ENCODE data around the gene GALNT2. TPM values are rescaled to one million over a fixed set of nuclear protein-coding genes. Genes with fewer than 3 reads are reported as not detected.

Gene GALNT2
- total RNA-seq, 1 experiment from 2014 or later, result 152 TPM

DNA sequence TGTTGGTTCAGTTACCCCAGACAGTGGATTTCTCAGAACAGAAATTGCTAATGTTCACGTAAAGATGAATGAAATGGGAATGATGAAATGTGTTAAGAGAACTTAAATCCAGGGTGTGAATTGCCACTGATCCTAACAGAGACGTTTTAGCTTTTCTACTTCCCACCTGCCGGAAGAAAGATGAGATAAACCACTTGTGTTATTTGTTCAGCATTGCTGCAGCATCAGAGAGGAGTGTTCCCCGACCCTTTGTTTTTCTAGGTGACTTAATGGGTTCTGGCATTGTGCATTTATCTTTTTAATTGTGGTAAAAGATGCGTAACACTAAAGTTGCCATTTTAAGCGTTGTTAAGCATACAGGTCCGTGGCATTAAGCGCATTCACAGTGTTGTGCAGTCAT is 122.3 kb downstream of the GALNT2 start:
- Histone ChIP-seq H3K27ac (ENCODE audit: low read length) (no peak overlapping the region), H3K4me3 (ENCODE audit: low read depth in 2 of 2, low read length in 2 of 2) (no peak overlapping the region), H3K9me3 (ENCODE audit: control insufficient read depth, insufficient read depth, low read depth, low read length) (no peaks in the 10 kb centered on the region), H3K27me3 (ENCODE audit: control insufficient read depth, insufficient read depth, low read length) (no peaks in the 10 kb centered on the region), H3K4me1 (ENCODE audit: control insufficient read depth, insufficient read depth, low read length) (peaks cover 22% of the 10 kb centered on the region), H3K36me3 (ENCODE audit: control insufficient read depth, insufficient read depth, low read length) (no peaks in the 10 kb centered on the region; the same call in 1 of the 2 replicates)
- DNase-seq (ENCODE audit: low read depth, low spot score) (no peak), ATAC-seq (no peak)
- ChIA-PET CTCF (no interaction called here), POLR2A (no interaction called here)
- TF ChIP-seq, protein P1, sequence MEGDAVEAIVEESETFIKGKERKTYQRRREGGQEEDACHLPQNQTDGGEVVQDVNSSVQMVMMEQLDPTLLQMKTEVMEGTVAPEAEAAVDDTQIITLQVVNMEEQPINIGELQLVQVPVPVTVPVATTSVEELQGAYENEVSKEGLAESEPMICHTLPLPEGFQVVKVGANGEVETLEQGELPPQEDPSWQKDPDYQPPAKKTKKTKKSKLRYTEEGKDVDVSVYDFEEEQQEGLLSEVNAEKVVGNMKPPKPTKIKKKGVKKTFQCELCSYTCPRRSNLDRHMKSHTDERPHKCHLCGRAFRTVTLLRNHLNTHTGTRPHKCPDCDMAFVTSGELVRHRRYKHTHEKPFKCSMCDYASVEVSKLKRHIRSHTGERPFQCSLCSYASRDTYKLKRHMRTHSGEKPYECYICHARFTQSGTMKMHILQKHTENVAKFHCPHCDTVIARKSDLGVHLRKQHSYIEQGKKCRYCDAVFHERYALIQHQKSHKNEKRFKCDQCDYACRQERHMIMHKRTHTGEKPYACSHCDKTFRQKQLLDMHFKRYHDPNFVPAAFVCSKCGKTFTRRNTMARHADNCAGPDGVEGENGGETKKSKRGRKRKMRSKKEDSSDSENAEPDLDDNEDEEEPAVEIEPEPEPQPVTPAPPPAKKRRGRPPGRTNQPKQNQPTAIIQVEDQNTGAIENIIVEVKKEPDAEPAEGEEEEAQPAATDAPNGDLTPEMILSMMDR (IDR thresholded peaks at IDR 0.05), result no peak
- TF ChIP-seq TCF7L2 (IDR thresholded peaks at IDR 0.05; ENCODE audit: low read depth, low read length), result no peak
- in situ Hi-C loops (cut with HindIII; ENCODE audit: low pct_unique_long_range_greater_than_20kb, low sequenced_read_pairs) (no loop called here), intact Hi-C loops (cut with micrococcal nuclease; ENCODE audit: unreplicated experiment) (no loop called here)
- no TSS peak for BruUV-seq (replicated peaks)

- peaks cover 21% of the 10 kb centered on the region for H3K4me1 ChIP-seq (ENCODE audit: control insufficient read depth, insufficient read depth, low read length)
- TF ChIP-seq, protein P1 (IDR thresholded peaks at IDR 0.05), result no peak
- TF ChIP-seq, protein P2, sequence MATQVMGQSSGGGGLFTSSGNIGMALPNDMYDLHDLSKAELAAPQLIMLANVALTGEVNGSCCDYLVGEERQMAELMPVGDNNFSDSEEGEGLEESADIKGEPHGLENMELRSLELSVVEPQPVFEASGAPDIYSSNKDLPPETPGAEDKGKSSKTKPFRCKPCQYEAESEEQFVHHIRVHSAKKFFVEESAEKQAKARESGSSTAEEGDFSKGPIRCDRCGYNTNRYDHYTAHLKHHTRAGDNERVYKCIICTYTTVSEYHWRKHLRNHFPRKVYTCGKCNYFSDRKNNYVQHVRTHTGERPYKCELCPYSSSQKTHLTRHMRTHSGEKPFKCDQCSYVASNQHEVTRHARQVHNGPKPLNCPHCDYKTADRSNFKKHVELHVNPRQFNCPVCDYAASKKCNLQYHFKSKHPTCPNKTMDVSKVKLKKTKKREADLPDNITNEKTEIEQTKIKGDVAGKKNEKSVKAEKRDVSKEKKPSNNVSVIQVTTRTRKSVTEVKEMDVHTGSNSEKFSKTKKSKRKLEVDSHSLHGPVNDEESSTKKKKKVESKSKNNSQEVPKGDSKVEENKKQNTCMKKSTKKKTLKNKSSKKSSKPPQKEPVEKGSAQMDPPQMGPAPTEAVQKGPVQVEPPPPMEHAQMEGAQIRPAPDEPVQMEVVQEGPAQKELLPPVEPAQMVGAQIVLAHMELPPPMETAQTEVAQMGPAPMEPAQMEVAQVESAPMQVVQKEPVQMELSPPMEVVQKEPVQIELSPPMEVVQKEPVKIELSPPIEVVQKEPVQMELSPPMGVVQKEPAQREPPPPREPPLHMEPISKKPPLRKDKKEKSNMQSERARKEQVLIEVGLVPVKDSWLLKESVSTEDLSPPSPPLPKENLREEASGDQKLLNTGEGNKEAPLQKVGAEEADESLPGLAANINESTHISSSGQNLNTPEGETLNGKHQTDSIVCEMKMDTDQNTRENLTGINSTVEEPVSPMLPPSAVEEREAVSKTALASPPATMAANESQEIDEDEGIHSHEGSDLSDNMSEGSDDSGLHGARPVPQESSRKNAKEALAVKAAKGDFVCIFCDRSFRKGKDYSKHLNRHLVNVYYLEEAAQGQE (IDR thresholded peaks at IDR 0.05; ENCODE audit: insufficient read depth in 1 of 2, low read depth in 2 of 2, low read length in 1 of 2), result no peak
- TF ChIP-seq TCF7L2 (IDR thresholded peaks at IDR 0.05; ENCODE audit: low read depth, low read length) (no peak), SIN3A (IDR thresholded peaks at IDR 0.05; ENCODE audit: borderline replicate concordance, insufficient read depth, low read depth, low read length) (no peak), POLR2AphosphoS5 (IDR thresholded peaks at IDR 0.05; ENCODE audit: low read depth, low read length) (no peak)
- ChIA-PET CTCF (no interaction called here), POLR2A (no interaction called here)
- no peaks in the 10 kb centered on the region; the same call in 1 of the 2 replicates for H3K36me3 ChIP-seq (ENCODE audit: control insufficient read depth, insufficient read depth, low read length)
- intact Hi-C loops (cut with micrococcal nuclease; ENCODE audit: unreplicated experiment) (no loop called here), in situ Hi-C loops (cut with HindIII; ENCODE audit: low pct_unique_long_range_greater_than_20kb, low sequenced_read_pairs) (no loop called here)
- BruUV-seq (replicated peaks), result no TSS peak
- DNase-seq (ENCODE audit: low read depth, low spot score), result no peak
- H3K27ac ChIP-seq (ENCODE audit: low read length), result no peak overlapping the region
- no peaks in the 10 kb centered on the region for H3K27me3 ChIP-seq (ENCODE audit: control insufficient read depth, insufficient read depth, low read length)
- H3K4me3 ChIP-seq (ENCODE audit: low read depth in 2 of 2, low read length in 2 of 2), result no peak overlapping the region
- H3K9me3 ChIP-seq (ENCODE audit: control insufficient read depth, insufficient read depth, low read depth, low read length), result no peaks in the 10 kb centered on the region
- no peak for ATAC-seq
Observed at GRCh38 chr1:230189824-230190223, 122.8 kb downstream of the GALNT2 start.
